TTC549 (cell line): ENCODE results near the gene COL13A1.

Experiments
- FAIRE-seq: peaks from 2 replicates; lab custom pipeline; 2012; peaks lifted over from hg19 to GRCh38; lab: Jason Lieb, UNC

The COL13A1 gene

GRCh38 chr10:69820817-69821216 is 19.1 kb downstream of the COL13A1 start:
- FAIRE-seq = no peak

- FAIRE-seq = no peak
Measured at GRCh38 chr10:69825604-69826003, 23.9 kb downstream of the COL13A1 start.

- no peak for FAIRE-seq
Measured at GRCh38 chr10:69826094-69826493, 24.4 kb downstream of the COL13A1 start.

- no peak for FAIRE-seq
Measured at GRCh38 chr10:69826789-69827554, 25.3 kb downstream of the COL13A1 start.

- FAIRE-seq = no peak
Measured at GRCh38 chr10:69828144-69828870, 26.6 kb downstream of the COL13A1 start.

GRCh38 chr10:69829775-69830174 is 28.1 kb downstream of the COL13A1 start:
- FAIRE-seq = no peak

GRCh38 chr10:69831231-69831855 is 29.6 kb downstream of the COL13A1 start:
- no peak for FAIRE-seq

GRCh38 chr10:69835233-69835632 is 33.5 kb downstream of the COL13A1 start:
- FAIRE-seq = no peak

- FAIRE-seq = no peak
Measured at GRCh38 chr10:69835875-69836730, 34.4 kb downstream of the COL13A1 start.

- FAIRE-seq = no peak
Measured at GRCh38 chr10:69836731-69837030, 35.0 kb downstream of the COL13A1 start.

GRCh38 chr10:69837261-69837660 is 35.6 kb downstream of the COL13A1 start:
- FAIRE-seq = no peak

- FAIRE-seq = no peak
Measured at GRCh38 chr10:69838418-69838817, 36.7 kb downstream of the COL13A1 start.

- no peak for FAIRE-seq
Measured at GRCh38 chr10:69838853-69839252, 37.1 kb downstream of the COL13A1 start.

- FAIRE-seq = no peak
Measured at GRCh38 chr10:69839696-69840345, 38.1 kb downstream of the COL13A1 start.

GRCh38 chr10:69840773-69841172 is 39.1 kb downstream of the COL13A1 start:
- no peak for FAIRE-seq

GRCh38 chr10:69842020-69842419 is 40.3 kb downstream of the COL13A1 start:
- FAIRE-seq = no peak

GRCh38 chr10:69842882-69843281 is 41.2 kb downstream of the COL13A1 start:
- FAIRE-seq = no peak

- no peak for FAIRE-seq
Measured at GRCh38 chr10:69843923-69844322, 42.2 kb downstream of the COL13A1 start.

GRCh38 chr10:69844698-69845097 is 43.0 kb downstream of the COL13A1 start:
- FAIRE-seq = no peak

GRCh38 chr10:69845574-69846292 is 44.0 kb downstream of the COL13A1 start:
- no peak for FAIRE-seq

GRCh38 chr10:69846293-69846921 is 44.7 kb downstream of the COL13A1 start:
- no peak for FAIRE-seq
